ENCODE results near the gene TMEM184B.

GRCh38 chr22:38276166-38276565, 3.4 kb upstream of the TMEM184B start:
- TF ChIP-seq CTCF (optimal IDR thresholded peaks at IDR 0.05 in 1 of 3, IDR thresholded peaks at IDR 0.05 in 1 of 3, conservative IDR thresholded peaks at IDR 0.05 in 1 of 3; ENCODE audit: extremely low read depth in 1 of 3, insufficient read depth in 2 of 3, low read length in 3 of 3): no peak
- no peak for TF ChIP-seq EZH2 (IDR thresholded peaks at IDR 0.05; ENCODE audit: low read length)

Data from keratinocyte (primary cell).